ENCODE results near the gene COMMD10. TPM values are rescaled to one million over a fixed set of nuclear protein-coding genes. Genes with fewer than 3 reads are reported as not detected.

Gene COMMD10
- 43.4 and 44.0 TPM in 2 replicates for total RNA-seq (2021; fragmentation: NEBNext Ultra II Directional; extraction: Animal tissue kit (Norgen Biotek cat#: 25700))
- polyA plus RNA-seq (2011; rRNA removed) = 7.8 and 16.5 TPM in 2 replicates
- 21.4 TPM for polyA plus RNA-seq (2011; cell fraction: cytosol; rRNA removed)
- polyA plus RNA-seq (2011; cell fraction: nucleus; rRNA removed) = 5.6 TPM
- 20.3 to 32.7 TPM (median 22.2 TPM) in 4 replicates for polyA plus RNA-seq (2012, experiment 1 of 2)
- polyA plus RNA-seq (2012, experiment 2 of 2) = 7.9 TPM
- 37.9 TPM for polyA plus RNA-seq (2013, experiment 1 of 2)
- 37.8 TPM for polyA plus RNA-seq (2013, experiment 2 of 2)
- 15.1 and 23.2 TPM in 2 replicates for polyA minus RNA-seq (2011; rRNA and poly(A)+ RNA removed)
- polyA minus RNA-seq (2011; cell fraction: cytosol; rRNA and poly(A)+ RNA removed) = 10.2 TPM
- polyA minus RNA-seq (2011; cell fraction: nucleus; rRNA and poly(A)+ RNA removed) = 56.8 TPM
- long read RNA-seq, experiment 1, transcript COMMD10-201 (7 exons, 1,469 nt) = major isoform, 27 of 50 reads
- long read RNA-seq, experiment 1, partial matches to known transcripts = 15 of 50 reads
- long read RNA-seq, experiment 1, other reads (novel, unspliced or antisense) = 8 of 50 reads
- long read RNA-seq, experiment 2, transcript COMMD10-201 (7 exons, 1,469 nt) = major isoform, 89 of 98 reads
- long read RNA-seq, experiment 2, partial matches to known transcripts = 3 of 98 reads
- long read RNA-seq, experiment 2, other reads (novel, unspliced or antisense) = 5 of 98 reads

- peak within 1 kb of the TSS; percentile 97 for H2BK5ac ChIP-seq (ENCODE audit: low read depth, low read length)
- WGBS, 2 experiments (ENCODE audit: extremely low coverage in 1 of 2, insufficient coverage in 1 of 2, insufficient read length in 1 of 2, insufficient replicate concordance in 2 of 2, low coverage in 1 of 2, low lambda C conversion rate in 2 of 2, missing lambda C conversion rate in 1 of 2) = 2% methylated on average over 47 of the region's 65 CpGs; no CpG with 5 or more reads in 1 of the 2 experiments
- DNase-seq (ENCODE audit: low read depth in 1 of 2, low spot score in 2 of 2) = peak; percentile 38 to 87
- POLR2A ChIA-PET (ENCODE audit: partially characterized antibody) = interaction anchor here (0.6 to 3.0 kb wide), 6 partner anchors 9 to 244 kb away, joined by 3 to 10 read pairs (median 3); partner anchors contain the start of genes AP3S1 and ATG12
- peak within 1 kb of the TSS; percentile 90 for H4K8ac ChIP-seq (ENCODE audit: extremely low read depth, insufficient read depth, low read length)
- H3K4ac ChIP-seq (replicated peaks; ENCODE audit: insufficient read length, low read depth, low read length) = peak within 1 kb of the TSS; percentile 46
- H3K23me2 ChIP-seq (ENCODE audit: low read depth, low read length) = peaks cover 4% of the 10 kb centered on the region
- peak within 1 kb of the TSS; percentile 97 for H4K91ac ChIP-seq (replicated peaks; ENCODE audit: insufficient read length, low read length)
- CTCF ChIA-PET (ENCODE audit: partially characterized antibody) = interaction anchor here (0.6 to 1.4 kb wide), 2 partner anchors 59 to 131 kb away, joined by 3 to 4 read pairs; no protein-coding TSS in a partner anchor
- H3K27ac ChIP-seq (ENCODE audit: low read depth, low read length) = peak within 1 kb of the TSS; percentile 87
- peak within 1 kb of the TSS; percentile 64 to 96 (median 80) for H3K4me3 ChIP-seq (ENCODE audit: extremely low read depth in 1 of 4, insufficient read depth in 2 of 4, low read depth in 3 of 4, low read length in 4 of 4)
- H3K27me3 ChIP-seq (replicated peaks in 1 of 4; ENCODE audit: control insufficient read depth in 3 of 4, extremely low read depth in 1 of 4, insufficient read depth in 3 of 4, low read length in 3 of 4) = no peaks in the 10 kb centered on the region
- peaks cover 0 to 34% of the 10 kb centered on the region in 2 experiments; a peak in 3 of 4 replicates for H3K79me2 ChIP-seq (ENCODE audit: control insufficient read depth in 1 of 2, insufficient read depth in 2 of 2, low read length in 2 of 2)
- H3K56ac ChIP-seq (replicated peaks; ENCODE audit: insufficient read length, low read depth, low read length) = peak within 1 kb of the TSS; percentile 90
- H4K20me1 ChIP-seq (replicated peaks in 1 of 2; ENCODE audit: control insufficient read depth in 1 of 2, insufficient read depth in 2 of 2, low read length in 2 of 2) = no peaks in the 10 kb centered on the region
- peak within 1 kb of the TSS; percentile 63 for H2BK120ac ChIP-seq (replicated peaks; ENCODE audit: low read depth, low read length)
- FAIRE-seq = no peak
- H2BK12ac ChIP-seq (ENCODE audit: low read depth, low read length) = no peak within 1 kb of the TSS; the same call in 1 of the 2 replicates
- H2AK5ac ChIP-seq (ENCODE audit: low read depth, low read length) = no peak within 1 kb of the TSS
- peak within 1 kb of the TSS; percentile 48 to 96 (median 94) for H3K9ac ChIP-seq (replicated peaks in 1 of 4; ENCODE audit: extremely low read depth in 1 of 4, low read depth in 3 of 4, low read length in 3 of 4)
- H3K18ac ChIP-seq (ENCODE audit: extremely low read depth, low read length) = peak within 1 kb of the TSS; percentile 99
- no peak within 1 kb of the TSS for H2BK15ac ChIP-seq (ENCODE audit: low read length)
- no peaks in the 10 kb centered on the region for H3K9me3 ChIP-seq (ENCODE audit: insufficient read depth in 2 of 2, low read depth in 1 of 2, low read length in 1 of 2)
- H3K23ac ChIP-seq (ENCODE audit: insufficient read length) = no peak within 1 kb of the TSS
- H2AFZ ChIP-seq (ENCODE audit: low read length) = peak within 1 kb of the TSS; percentile 93
- H3K79me1 ChIP-seq (ENCODE audit: low read depth, low read length) = no peaks in the 10 kb centered on the region; the same call in 1 of the 2 replicates
- H3K4me2 ChIP-seq (ENCODE audit: insufficient read depth in 1 of 2, low read depth in 2 of 2, low read length in 2 of 2) = peak within 1 kb of the TSS; percentile 82 to 86
- peaks cover 0 to 4% (median 2%) of the 10 kb centered on the region in 4 experiments; a peak in 4 of 8 replicates for H3K36me3 ChIP-seq (ENCODE audit: control insufficient read depth in 2 of 4, insufficient read depth in 4 of 4, low read length in 3 of 4)
- H2BK20ac ChIP-seq (ENCODE audit: low read length) = no peak within 1 kb of the TSS
- no peak within 1 kb of the TSS for H3K14ac ChIP-seq (ENCODE audit: insufficient read length)
- H4K5ac ChIP-seq (ENCODE audit: insufficient read length, low read depth, low read length) = peak within 1 kb of the TSS; percentile 94
- peaks cover 3 to 7% (median 6%) of the 10 kb centered on the region in 4 experiments; a peak in 4 of 7 replicates for H3K4me1 ChIP-seq (replicated peaks in 1 of 4; ENCODE audit: control insufficient read depth in 3 of 4, insufficient read depth in 4 of 4, low read length in 3 of 4)
- TF ChIP-seq EP300 (IDR thresholded peaks at IDR 0.05; ENCODE audit: borderline replicate concordance in 1 of 2, low read depth in 2 of 2, low read length in 2 of 2) (no peak), TAF7 (optimal IDR thresholded peaks at IDR 0.05; ENCODE audit: borderline replicate concordance, low read depth, low read length) (peak; percentile 38), GTF2F1 (IDR thresholded peaks at IDR 0.05; ENCODE audit: borderline replicate concordance, low read depth, low read length) (no peak), EGR1 (IDR thresholded peaks at IDR 0.05; ENCODE audit: borderline replicate concordance, low read depth, low read length) (no peak), TEAD4 (IDR thresholded peaks at IDR 0.05; ENCODE audit: low read depth, low read length) (no peak), FOSL1 (IDR thresholded peaks at IDR 0.05; ENCODE audit: insufficient read depth, low read depth, low read length) (no peak), MAFK (IDR thresholded peaks at IDR 0.05; ENCODE audit: low read depth, low read length) (no peak), TAF1 (IDR thresholded peaks at IDR 0.05; ENCODE audit: low read depth, low read length) (peak; percentile 81)
These were observed at the start of gene COMMD10 for GRCh38 chr5:116084871-116085715. TSS of gene COMMD10 (plus strand) at chr5:116085025.

Data from H1 (cell line).